Osteocyte (in vitro differentiated cells): ENCODE results near the gene SAP25. TPM values are rescaled to one million over a fixed set of nuclear protein-coding genes. Genes with fewer than 3 reads are reported as not detected.

ENCODE experiments used
- DNase-seq: peaks from one replicate; pipeline ENCODE4 v3.0.0; 2021; ENCODE audit warnings: mixed read lengths; ENCODE audit not compliant: unreplicated experiment; ENCODE audit errors: extremely low spot score
- H3K27ac Mint-ChIP-seq: one replicate; pipeline ENCODE4 v1.8.0; 2021; ENCODE audit warnings: mild to moderate bottlenecking, mixed read lengths; ENCODE audit not compliant: unreplicated experiment
- H3K27me3 Mint-ChIP-seq: one replicate; pipeline ENCODE4 v1.8.0; 2021; ENCODE audit warnings: mixed read lengths; ENCODE audit not compliant: unreplicated experiment
- H3K36me3 Mint-ChIP-seq: one replicate; pipeline ENCODE4 v1.8.0; 2021; ENCODE audit warnings: mixed read lengths; ENCODE audit not compliant: unreplicated experiment
- H3K4me1 Mint-ChIP-seq: one replicate; pipeline ENCODE4 v1.8.0; 2021; ENCODE audit warnings: mixed read lengths; ENCODE audit not compliant: unreplicated experiment
- H3K4me3 Mint-ChIP-seq: one replicate; pipeline ENCODE4 v1.8.0; 2021; ENCODE audit warnings: mild to moderate bottlenecking, moderate library complexity, mixed read lengths; ENCODE audit not compliant: unreplicated experiment
- H3K9me3 Mint-ChIP-seq: one replicate; pipeline ENCODE4 v1.8.0; 2021; ENCODE audit warnings: mixed read lengths; ENCODE audit not compliant: unreplicated experiment
- CTCF ChIP-seq: fragments of 200-600 bp; sonication (generic); IDR thresholded peaks from 2 replicates; pipeline ENCODE4 v1.5.0; 2021; ENCODE audit warnings: antibody characterized with exemption, mild to moderate bottlenecking, moderate library complexity
- total RNA-seq: library from RNA; stranded (reverse); gene quantifications from 2 replicates; pipeline ENCODE4 v1.2.1, GENCODE V29; 2021

SAP25 gene
- total RNA-seq, 1 donor from 2014 or later, result 1.5 TPM

GRCh38 chr7:100585511-100586265 lies 12.0 kb upstream of the SAP25 start, which contains the start of gene LRCH4:
TSS of gene LRCH4 (minus strand) at chr7:100586129. CDS start at chr7:100586100, 29 bp downstream.
- H3K27ac Mint-ChIP-seq, result peak within 1 kb of the TSS; percentile 92
- no peak for TF ChIP-seq CTCF
- no peak for DNase-seq
- H3K27me3 Mint-ChIP-seq, result no peaks in the 10 kb centered on the region
- H3K36me3 Mint-ChIP-seq, result no peaks in the 10 kb centered on the region
- H3K9me3 Mint-ChIP-seq, result no peaks in the 10 kb centered on the region
- peaks cover 36% of the 10 kb centered on the region for H3K4me1 Mint-ChIP-seq
- peak within 1 kb of the TSS; percentile 89 for H3K4me3 Mint-ChIP-seq

DNA sequence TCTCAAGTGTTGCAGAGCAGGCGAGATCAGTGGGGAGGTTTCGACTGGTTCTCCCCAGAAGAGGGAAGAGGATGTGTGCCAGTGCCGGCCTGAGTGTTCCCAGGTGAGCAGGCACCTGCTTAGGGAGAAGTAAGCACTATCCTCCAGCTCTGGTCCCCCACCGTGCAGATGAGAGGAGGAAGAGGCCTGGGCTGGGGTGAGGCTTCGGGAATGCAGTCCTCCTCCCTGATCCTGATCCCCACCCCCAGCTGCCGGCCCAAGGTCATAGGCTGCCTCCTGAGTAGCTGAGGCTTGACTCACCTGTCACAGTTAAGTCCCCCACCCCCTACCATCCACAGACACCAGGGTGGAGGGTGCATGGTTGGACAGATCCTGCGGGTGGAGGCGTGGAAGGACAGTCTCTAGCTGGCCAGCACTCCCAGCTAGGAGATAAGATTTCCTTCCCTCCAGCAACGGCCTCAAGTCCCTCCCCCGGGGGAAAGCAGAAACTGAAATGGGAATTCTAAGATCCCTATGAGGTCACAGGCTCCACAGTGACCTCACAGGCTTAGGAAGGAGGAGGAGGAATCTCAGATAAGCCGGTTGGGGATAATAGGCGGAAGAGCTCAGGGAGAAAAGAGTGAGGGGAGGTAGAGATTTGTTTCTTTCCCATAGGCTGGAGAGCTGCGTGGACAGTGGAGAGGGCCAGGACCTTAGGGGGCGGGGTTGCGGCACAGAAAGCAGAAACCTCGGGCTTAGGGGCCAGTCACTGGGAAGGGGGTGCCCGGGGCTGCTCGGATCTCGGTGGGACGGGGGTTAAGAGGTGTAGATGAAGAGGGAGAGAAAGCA lies 11.2 kb upstream of the SAP25 start:
- peak overlapping the region; percentile 92 for H3K27ac Mint-ChIP-seq

DNA sequence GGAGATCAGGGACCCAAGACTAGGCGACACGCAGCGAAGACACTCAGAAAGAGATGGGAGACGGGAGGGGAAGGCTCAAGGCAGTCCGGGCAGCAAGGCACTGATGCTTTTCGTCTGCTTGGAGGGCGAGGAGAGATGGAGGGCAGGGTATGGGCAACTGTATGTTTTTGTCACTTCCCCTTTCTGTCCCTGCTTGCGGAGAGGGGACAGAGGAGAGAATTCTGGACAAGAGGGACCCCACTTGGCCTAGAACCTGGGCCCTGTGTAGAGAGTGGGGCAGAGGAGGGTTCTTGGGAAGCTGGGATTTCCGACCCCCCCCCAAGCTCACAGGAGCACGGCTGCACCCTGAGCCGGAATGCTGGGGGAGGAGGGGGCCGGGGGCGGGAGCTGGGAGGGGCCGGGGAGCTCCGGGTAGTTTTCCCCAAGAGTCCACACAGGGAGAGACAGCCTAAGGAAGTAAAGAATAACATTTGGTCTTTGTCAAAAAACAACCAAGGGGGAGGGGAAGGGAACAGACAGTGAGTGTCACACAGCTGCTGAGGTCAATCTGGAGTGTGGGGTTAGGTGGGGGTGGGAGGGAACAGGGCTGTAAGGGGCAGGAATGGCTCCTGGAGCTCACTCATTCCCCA lies 10.5 kb upstream of the SAP25 start:
- Mint-ChIP-seq H3K27ac (peak overlapping the region; percentile 92), H3K9me3 (no peaks in the 10 kb centered on the region), H3K36me3 (no peaks in the 10 kb centered on the region), H3K4me1 (peaks cover 29% of the 10 kb centered on the region), H3K4me3 (peak overlapping the region; percentile 83), H3K27me3 (no peaks in the 10 kb centered on the region)
- TF ChIP-seq CTCF, result no peak
- no peak for DNase-seq

More for the DNA sequence above, 11.2 kb upstream of the SAP25 start:
- Mint-ChIP-seq H3K36me3 (no peaks in the 10 kb centered on the region), H3K27me3 (no peaks in the 10 kb centered on the region), H3K9me3 (no peaks in the 10 kb centered on the region), H3K4me1 (peaks cover 29% of the 10 kb centered on the region), H3K4me3 (peak overlapping the region; percentile 83)
- no peak for TF ChIP-seq CTCF
- DNase-seq, result no peak

DNA sequence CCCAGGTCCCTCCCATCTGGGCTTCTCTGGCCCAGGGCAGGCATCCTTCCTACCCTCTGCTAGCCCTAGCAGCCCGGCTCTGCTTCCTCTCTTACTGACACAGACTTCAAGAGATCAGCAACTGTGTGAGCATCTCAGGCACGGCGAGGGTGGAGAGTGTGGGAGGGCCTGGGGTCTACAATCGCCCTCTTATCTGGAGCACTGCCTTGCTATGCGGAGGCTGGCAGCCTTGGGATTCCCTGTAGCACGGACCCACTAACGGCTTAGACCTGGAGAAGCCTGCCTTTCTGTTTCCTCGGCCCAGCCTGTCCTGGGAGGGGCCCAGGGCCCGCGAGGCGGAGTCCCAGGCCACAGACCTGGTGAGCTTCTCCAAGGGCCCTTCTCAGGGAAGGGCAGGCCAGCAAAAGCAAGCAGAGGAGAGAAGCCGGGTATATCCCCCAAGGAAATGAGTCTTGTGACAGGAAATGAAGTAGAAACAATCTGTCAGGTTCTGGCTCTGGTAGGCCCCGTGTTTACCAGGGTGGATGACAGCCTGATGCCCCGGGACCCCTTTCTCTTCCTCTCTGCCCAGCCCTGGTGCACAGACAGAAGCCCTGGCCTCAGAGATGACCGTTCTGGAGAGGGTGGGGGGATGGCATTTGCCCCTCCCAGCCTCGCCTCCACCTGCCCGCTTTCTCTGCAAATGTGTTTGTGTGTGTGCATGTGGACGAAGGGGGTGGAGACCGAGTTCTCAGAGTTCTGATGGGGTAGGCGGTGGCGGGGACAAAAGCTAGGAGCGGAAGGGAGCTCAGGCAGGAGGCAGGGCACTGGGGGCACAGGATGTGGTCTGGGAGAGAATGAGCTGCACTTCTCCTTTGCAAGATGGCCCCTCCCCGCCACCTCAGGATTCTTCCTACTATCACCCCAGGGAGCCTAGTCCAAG lies 9.7 kb upstream of the SAP25 start:
- H3K36me3 Mint-ChIP-seq, result peaks cover 4% of the 10 kb centered on the region

More for the DNA sequence above, 9.7 kb upstream of the SAP25 start:
- no peaks in the 10 kb centered on the region for H3K9me3 Mint-ChIP-seq
- peaks cover 29% of the 10 kb centered on the region for H3K4me1 Mint-ChIP-seq
- no peak for TF ChIP-seq CTCF
- DNase-seq, result no peak
- peak overlapping the region; percentile 92 for H3K27ac Mint-ChIP-seq
- H3K4me3 Mint-ChIP-seq, result peak overlapping the region; percentile 83
- H3K27me3 Mint-ChIP-seq, result no peaks in the 10 kb centered on the region
